GM19043 (cell line): ENCODE data around the gene HS6ST2.
"Not testable (repeated sequence)": the region's sequence is repeated elsewhere in the genome, so short reads cannot be mapped to it uniquely, and the experiment has no call there.

ENCODE experiments used
- ATAC-seq: cut with Tn5 transposase; IDR thresholded peaks from one replicate; pipeline ENCODE4 v1.9.1; 2021; ENCODE audit warnings: low read depth; ENCODE audit not compliant: unreplicated experiment

HS6ST2 gene

GRCh38 chrX:132945055-132945599 is 13.3 kb downstream of the HS6ST2 start:
- not testable (repeated sequence) for ATAC-seq

GRCh38 chrX:132940727-132941327 is 17.6 kb downstream of the HS6ST2 start:
- no peak for ATAC-seq

- ATAC-seq: no peak
Measured at GRCh38 chrX:132933170-132933569, 25.3 kb downstream of the HS6ST2 start.

GRCh38 chrX:132924426-132924825 is 34.0 kb downstream of the HS6ST2 start:
- no peak for ATAC-seq

- ATAC-seq: no peak
Measured at GRCh38 chrX:132918523-132918922, 39.9 kb downstream of the HS6ST2 start.

- ATAC-seq: no peak
Measured at GRCh38 chrX:132916349-132916748, 42.1 kb downstream of the HS6ST2 start.

- no peak for ATAC-seq
Measured at GRCh38 chrX:132909643-132910042, 48.8 kb downstream of the HS6ST2 start.

GRCh38 chrX:132908891-132909290 is 49.5 kb downstream of the HS6ST2 start:
- no peak for ATAC-seq

GRCh38 chrX:132900633-132901293 is 57.7 kb downstream of the HS6ST2 start:
- no peak for ATAC-seq

GRCh38 chrX:132887569-132887968 is 70.9 kb downstream of the HS6ST2 start:
- no peak for ATAC-seq

GRCh38 chrX:132883358-132883915 is 75.0 kb downstream of the HS6ST2 start:
- no peak for ATAC-seq

GRCh38 chrX:132880753-132881152 is 77.7 kb downstream of the HS6ST2 start:
- not testable (repeated sequence) for ATAC-seq

- no peak for ATAC-seq
Measured at GRCh38 chrX:132877954-132878536, 80.4 kb downstream of the HS6ST2 start.

GRCh38 chrX:132876523-132877338 is 81.7 kb downstream of the HS6ST2 start:
- no peak for ATAC-seq

- no peak for ATAC-seq
Measured at GRCh38 chrX:132875650-132876522, 82.5 kb downstream of the HS6ST2 start.

- no peak for ATAC-seq
Measured at GRCh38 chrX:132862562-132862961, 95.9 kb downstream of the HS6ST2 start.

GRCh38 chrX:132861076-132861475 is 97.4 kb downstream of the HS6ST2 start:
- no peak for ATAC-seq

GRCh38 chrX:132860200-132860599 is 98.2 kb downstream of the HS6ST2 start:
- ATAC-seq: no peak

GRCh38 chrX:132858018-132858417 is 100.4 kb downstream of the HS6ST2 start:
- no peak for ATAC-seq
